Liver (tissue), 9 donors: ENCODE data around the gene GAS6. TPM values are rescaled to one million over a fixed set of nuclear protein-coding genes. Genes with fewer than 3 reads are reported as not detected.

Experiments
- DNase-seq: peaks from one replicate; pipeline ENCODE4 v3.0.0-alpha.2; 2017; ENCODE audit warnings: low spot score
- H3K27ac ChIP-seq, 2 donors: one replicate each; pipeline ENCODE4 v1.7.0; 2013; ENCODE audit warnings: inconsistent platforms in 2 of 2, low read length in 2 of 2, control low read depth in 1 of 2, low read depth in 1 of 2, mild to moderate bottlenecking in 1 of 2
- H3K27me3 ChIP-seq, 4 donors: one replicate each; pipeline versions ENCODE4 v1.6.1 to v1.7.0; 2013; ENCODE audit warnings: low read length in 3 of 4, inconsistent platforms in 1 of 4, mild to moderate bottlenecking in 1 of 4, moderate library complexity in 1 of 4; ENCODE audit not compliant: control insufficient read depth in 4 of 4, insufficient read depth in 4 of 4
- H3K36me3 ChIP-seq, 4 donors: one replicate each; pipeline versions ENCODE4 v1.6.1 to v1.7.0; 2013; ENCODE audit warnings: low read length in 3 of 4, mild to moderate bottlenecking in 3 of 4, low read depth in 1 of 4, moderate library complexity in 1 of 4; ENCODE audit not compliant: control insufficient read depth in 4 of 4, insufficient read depth in 3 of 4
- H3K4me1 ChIP-seq, 4 donors: one replicate each; pipeline versions ENCODE4 v1.6.1 to v1.7.0; 2013; ENCODE audit warnings: low read length in 3 of 4, mild to moderate bottlenecking in 3 of 4, moderate library complexity in 1 of 4; ENCODE audit not compliant: control insufficient read depth in 4 of 4, insufficient read depth in 4 of 4
- H3K4me3 ChIP-seq, 3 donors: one replicate each; pipeline versions ENCODE4 v1.6.1 to v1.7.0; 2013; ENCODE audit warnings: low read length in 3 of 3, control low read depth in 1 of 3, low read depth in 1 of 3, mild to moderate bottlenecking in 1 of 3
- H3K9ac ChIP-seq, 2 donors: one replicate each; pipeline ENCODE4 v1.7.0; 2013; ENCODE audit warnings: low read length in 2 of 2, mild to moderate bottlenecking in 2 of 2, moderate library complexity in 2 of 2, control low read depth in 1 of 2, low read depth in 1 of 2
- H3K9me3 ChIP-seq, 4 donors: one replicate each; pipeline versions ENCODE4 v1.6.1 to v1.7.0; 2013; ENCODE audit warnings: low read length in 3 of 4; ENCODE audit not compliant: control insufficient read depth in 4 of 4
- EGR1 ChIP-seq, 2 donors: IDR thresholded peaks; 2 replicates each; pipeline ENCODE4 v1.6.1; 2016 to 2018; ENCODE audit warnings: antibody characterized with exemption in 2 of 2, low read depth in 2 of 2
- FOXA1 ChIP-seq: IDR thresholded peaks from 2 replicates; pipeline ENCODE4 v1.6.1; 2016; ENCODE audit warnings: antibody characterized with exemption
- GABPA ChIP-seq, 2 donors: IDR thresholded peaks in 1 of 2; conservative IDR thresholded peaks in 1 of 2; 2 replicates each; pipeline ENCODE4 v1.6.1; 2016; ENCODE audit warnings: antibody characterized with exemption in 2 of 2, mild to moderate bottlenecking in 1 of 2, moderate library complexity in 1 of 2
- HNF4A ChIP-seq, 2 donors: conservative IDR thresholded peaks; 2 replicates each; pipeline ENCODE4 v1.6.1; 2016; ENCODE audit warnings: antibody characterized with exemption in 2 of 2, mild to moderate bottlenecking in 2 of 2
- HNF4G ChIP-seq: IDR thresholded peaks from 2 replicates; pipeline ENCODE4 v1.6.1; 2016; ENCODE audit warnings: antibody characterized with exemption
- JUND ChIP-seq, 2 donors: IDR thresholded peaks; 2 replicates each; pipeline ENCODE4 v1.6.1; 2016; ENCODE audit warnings: antibody characterized with exemption in 2 of 2
- NR2F2 ChIP-seq: IDR thresholded peaks from 2 replicates; pipeline ENCODE4 v1.6.1; 2016; ENCODE audit warnings: antibody characterized with exemption
- RAD21 ChIP-seq, 2 donors: IDR thresholded peaks; 2 replicates each; pipeline ENCODE4 v1.6.1; 2016; ENCODE audit warnings: antibody characterized with exemption in 2 of 2, mild to moderate bottlenecking in 2 of 2
- RXRA ChIP-seq, 2 donors: IDR thresholded peaks; 2 replicates each; pipeline ENCODE4 v1.6.1; 2017 to 2018; ENCODE audit warnings: antibody characterized with exemption in 2 of 2, mild to moderate bottlenecking in 1 of 2
- YY1 ChIP-seq: IDR thresholded peaks from 2 replicates; pipeline ENCODE4 v1.6.1; 2016; ENCODE audit warnings: antibody characterized with exemption, mild to moderate bottlenecking
- WGBS: extraction: QIAGEN DNeasy Blood & Tissue Kit; methylation state at CpG from one replicate; pipeline ENCODE4 v1.1.7; 2013; 5-methylcytosine and 5-hydroxymethylcytosine counted together
- polyA plus RNA-seq, 2 donors: library from polyadenylated mRNA; stranded (reverse) in 1 of 2; unstranded in 1 of 2; fragments of 200-250 nt in 1 of 2; fragments of >200 nt in 1 of 2; fragmentation: Nextera tagmentation in 1 of 2; extraction: Ambion mirVana in 1 of 2; gene quantifications; one replicate each; pipeline versions ENCODE4 v1.2.1 to v1.2.3, GENCODE V29; 2013 to 2015
- total RNA-seq, 2 donors: library from RNA; depleted of rRNA; stranded (reverse); fragments of >200 nt; gene quantifications; one replicate each; pipeline ENCODE4 v1.2.3, GENCODE V29; 2014
- TF ChIP-seq, protein P1 (sequence below): IDR thresholded peaks from 2 replicates; pipeline ENCODE4 v1.6.1; 2016; ENCODE audit warnings: antibody characterized with exemption
- TF ChIP-seq, protein P2 (sequence below): fragments of 150-350 bp; IDR thresholded peaks from 2 replicates; pipeline ENCODE4 v1.5.1; 2017; ENCODE audit warnings: improper control_type of control experiment, low read depth, low read length; ENCODE audit not compliant: missing input control
- TF ChIP-seq, protein P3 (sequence below): IDR thresholded peaks from 2 replicates; pipeline ENCODE4 v1.6.1; 2016; ENCODE audit warnings: antibody characterized with exemption, mild to moderate bottlenecking
- TF ChIP-seq, protein P4 (sequence below): IDR thresholded peaks from 2 replicates; pipeline ENCODE4 v1.6.1; 2016; ENCODE audit warnings: antibody characterized with exemption
- donor health status: healthy.
- donor health status: healthy.
- donor health status: healthy.
- donor health status: healthy.
- donor health status: healthy.

The GAS6 gene
- total and polyA plus RNA-seq, 4 donors: 2.5 to 30.2 (median 9.1) TPM

DNA sequence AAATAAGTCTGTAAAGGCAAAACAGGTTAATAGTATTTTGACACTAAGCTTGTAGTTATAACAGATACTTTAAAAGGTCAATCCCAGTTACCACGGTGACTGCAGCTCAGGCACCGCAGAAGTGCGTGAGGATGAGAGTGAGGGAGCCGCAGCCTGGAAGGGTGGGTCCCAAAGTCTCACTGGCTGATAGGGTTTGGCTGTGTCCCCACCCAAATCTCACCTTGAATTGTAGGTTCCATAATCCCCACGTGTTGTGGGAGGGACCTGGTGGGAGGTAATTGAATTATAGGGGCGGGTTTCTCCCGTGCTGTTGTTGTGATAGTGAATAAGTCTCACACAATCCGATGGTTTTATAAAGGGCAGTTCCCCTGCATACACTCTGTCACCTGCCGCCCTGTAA, 40.0 kb upstream of the GAS6 start:
- Histone ChIP-seq H3K9ac (no peak overlapping the region), H3K4me3 (no peak overlapping the region), H3K36me3 (peaks cover 0 to 1% (median 0%) of the 10 kb centered on the region in 4 donors), H3K9me3 (no peaks in the 10 kb centered on the region), H3K27me3 (peaks cover 0 to 8% (median 0%) of the 10 kb centered on the region in 4 donors), H3K27ac (no peak overlapping the region), H3K4me1 (no peaks in the 10 kb centered on the region)
- DNase-seq: peak; percentile 21
- TF ChIP-seq RXRA (IDR thresholded peaks at IDR 0.05) (no peak), RAD21 (IDR thresholded peaks at IDR 0.05) (no peak), EGR1 (IDR thresholded peaks at IDR 0.05; ENCODE audit: low read depth in 2 of 2) (no peak), HNF4A (conservative IDR thresholded peaks at IDR 0.05) (no peak), JUND (IDR thresholded peaks at IDR 0.05) (no peak), HNF4G (no peak), NR2F2 (no peak), FOXA1 (no peak), GABPA (IDR thresholded peaks at IDR 0.05 in 1 of 2, conservative IDR thresholded peaks at IDR 0.05 in 1 of 2) (no peak)
- TF ChIP-seq, protein P1, sequence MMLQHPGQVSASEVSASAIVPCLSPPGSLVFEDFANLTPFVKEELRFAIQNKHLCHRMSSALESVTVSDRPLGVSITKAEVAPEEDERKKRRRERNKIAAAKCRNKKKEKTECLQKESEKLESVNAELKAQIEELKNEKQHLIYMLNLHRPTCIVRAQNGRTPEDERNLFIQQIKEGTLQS: no peak
- TF ChIP-seq, protein P2, sequence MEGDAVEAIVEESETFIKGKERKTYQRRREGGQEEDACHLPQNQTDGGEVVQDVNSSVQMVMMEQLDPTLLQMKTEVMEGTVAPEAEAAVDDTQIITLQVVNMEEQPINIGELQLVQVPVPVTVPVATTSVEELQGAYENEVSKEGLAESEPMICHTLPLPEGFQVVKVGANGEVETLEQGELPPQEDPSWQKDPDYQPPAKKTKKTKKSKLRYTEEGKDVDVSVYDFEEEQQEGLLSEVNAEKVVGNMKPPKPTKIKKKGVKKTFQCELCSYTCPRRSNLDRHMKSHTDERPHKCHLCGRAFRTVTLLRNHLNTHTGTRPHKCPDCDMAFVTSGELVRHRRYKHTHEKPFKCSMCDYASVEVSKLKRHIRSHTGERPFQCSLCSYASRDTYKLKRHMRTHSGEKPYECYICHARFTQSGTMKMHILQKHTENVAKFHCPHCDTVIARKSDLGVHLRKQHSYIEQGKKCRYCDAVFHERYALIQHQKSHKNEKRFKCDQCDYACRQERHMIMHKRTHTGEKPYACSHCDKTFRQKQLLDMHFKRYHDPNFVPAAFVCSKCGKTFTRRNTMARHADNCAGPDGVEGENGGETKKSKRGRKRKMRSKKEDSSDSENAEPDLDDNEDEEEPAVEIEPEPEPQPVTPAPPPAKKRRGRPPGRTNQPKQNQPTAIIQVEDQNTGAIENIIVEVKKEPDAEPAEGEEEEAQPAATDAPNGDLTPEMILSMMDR: no peak
- TF ChIP-seq, protein P3, sequence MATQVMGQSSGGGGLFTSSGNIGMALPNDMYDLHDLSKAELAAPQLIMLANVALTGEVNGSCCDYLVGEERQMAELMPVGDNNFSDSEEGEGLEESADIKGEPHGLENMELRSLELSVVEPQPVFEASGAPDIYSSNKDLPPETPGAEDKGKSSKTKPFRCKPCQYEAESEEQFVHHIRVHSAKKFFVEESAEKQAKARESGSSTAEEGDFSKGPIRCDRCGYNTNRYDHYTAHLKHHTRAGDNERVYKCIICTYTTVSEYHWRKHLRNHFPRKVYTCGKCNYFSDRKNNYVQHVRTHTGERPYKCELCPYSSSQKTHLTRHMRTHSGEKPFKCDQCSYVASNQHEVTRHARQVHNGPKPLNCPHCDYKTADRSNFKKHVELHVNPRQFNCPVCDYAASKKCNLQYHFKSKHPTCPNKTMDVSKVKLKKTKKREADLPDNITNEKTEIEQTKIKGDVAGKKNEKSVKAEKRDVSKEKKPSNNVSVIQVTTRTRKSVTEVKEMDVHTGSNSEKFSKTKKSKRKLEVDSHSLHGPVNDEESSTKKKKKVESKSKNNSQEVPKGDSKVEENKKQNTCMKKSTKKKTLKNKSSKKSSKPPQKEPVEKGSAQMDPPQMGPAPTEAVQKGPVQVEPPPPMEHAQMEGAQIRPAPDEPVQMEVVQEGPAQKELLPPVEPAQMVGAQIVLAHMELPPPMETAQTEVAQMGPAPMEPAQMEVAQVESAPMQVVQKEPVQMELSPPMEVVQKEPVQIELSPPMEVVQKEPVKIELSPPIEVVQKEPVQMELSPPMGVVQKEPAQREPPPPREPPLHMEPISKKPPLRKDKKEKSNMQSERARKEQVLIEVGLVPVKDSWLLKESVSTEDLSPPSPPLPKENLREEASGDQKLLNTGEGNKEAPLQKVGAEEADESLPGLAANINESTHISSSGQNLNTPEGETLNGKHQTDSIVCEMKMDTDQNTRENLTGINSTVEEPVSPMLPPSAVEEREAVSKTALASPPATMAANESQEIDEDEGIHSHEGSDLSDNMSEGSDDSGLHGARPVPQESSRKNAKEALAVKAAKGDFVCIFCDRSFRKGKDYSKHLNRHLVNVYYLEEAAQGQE: no peak
- TF ChIP-seq, protein P4, sequence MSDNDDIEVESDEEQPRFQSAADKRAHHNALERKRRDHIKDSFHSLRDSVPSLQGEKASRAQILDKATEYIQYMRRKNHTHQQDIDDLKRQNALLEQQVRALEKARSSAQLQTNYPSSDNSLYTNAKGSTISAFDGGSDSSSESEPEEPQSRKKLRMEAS: no peak
- WGBS: 89% methylated on average over 9 of the region's 9 CpGs

DNA sequence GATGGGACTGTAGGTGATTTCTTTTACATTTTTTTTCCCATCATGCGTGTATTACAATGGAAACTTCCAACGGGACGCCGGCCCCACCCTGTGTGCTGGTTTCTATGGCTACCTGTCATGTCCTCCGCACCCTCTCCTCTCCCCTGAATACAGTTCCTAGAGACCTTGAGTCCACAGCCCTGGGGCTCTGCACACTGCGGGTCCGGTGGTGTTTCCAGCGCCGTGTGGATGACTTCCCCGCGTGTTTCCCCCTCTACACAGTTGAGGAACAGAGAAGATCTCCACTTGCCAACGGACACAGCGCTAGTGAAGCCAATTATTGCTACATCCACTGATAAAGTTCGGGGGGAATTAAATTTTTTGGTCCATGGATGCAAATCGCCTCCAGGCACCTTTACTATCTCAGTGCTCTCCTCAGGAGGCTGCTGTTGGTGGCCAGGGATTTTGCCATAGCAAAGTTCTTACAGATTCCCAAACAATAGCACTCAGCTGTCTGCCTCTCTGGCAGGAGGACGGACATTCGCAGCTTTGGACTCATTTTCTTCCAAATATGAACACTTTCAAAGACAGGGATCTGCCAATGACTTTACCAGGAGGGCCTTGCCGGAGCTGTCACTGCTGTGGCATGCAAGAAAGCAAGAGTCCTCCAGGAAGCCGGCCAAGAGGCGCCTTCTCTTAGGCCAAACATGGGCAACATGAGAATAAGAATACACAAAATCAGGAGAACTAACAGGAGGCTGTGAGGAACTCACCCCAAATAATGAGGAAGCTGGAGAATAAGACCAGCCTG, 39.3 kb upstream of the GAS6 start:
- H3K36me3 ChIP-seq: peaks cover 0 to 1% (median 0%) of the 10 kb centered on the region in 4 donors
- 90% methylated on average over 20 of the region's 20 CpGs for WGBS
- H3K9me3 ChIP-seq: no peaks in the 10 kb centered on the region
- DNase-seq: peak; percentile 17
- H3K9ac ChIP-seq: no peak overlapping the region
- H3K4me3 ChIP-seq: no peak overlapping the region
- peaks cover 0 to 6% (median 0%) of the 10 kb centered on the region in 4 donors for H3K27me3 ChIP-seq
- TF ChIP-seq NR2F2 (no peak), EGR1 (IDR thresholded peaks at IDR 0.05; ENCODE audit: low read depth in 2 of 2) (no peak), YY1 (no peak)
- H3K4me1 ChIP-seq: no peaks in the 10 kb centered on the region
- H3K27ac ChIP-seq: no peak overlapping the region
